SK-MEL-5 (cell line): ENCODE data around the gene FBXL13. TPM values are rescaled to one million over a fixed set of nuclear protein-coding genes. Genes with fewer than 3 reads are reported as not detected.
A peak's percentile ranks its signal among the peaks of the same experiment; 100 is the strongest.
"Not testable (repeated sequence)": the region's sequence is repeated elsewhere in the genome, so short reads cannot be mapped to it uniquely, and the experiment has no call there.

Experiments used
- DNase-seq: peaks from one replicate; pipeline ENCODE4 v3.0.0-alpha.2; 2016; ENCODE audit warnings: low read depth, low spot score
- in situ Hi-C: cut with HindIII; loops from 2 replicates; pipeline ENCODE4 v1.10.0; 2016; ENCODE audit warnings: low sequenced_read_pairs, high pct_unique_total_duplicates, low pct_unique_long_range_greater_than_20kb
- total RNA-seq: library from RNA; depleted of rRNA; stranded (reverse); fragments of >200 nt; shearing (Covaris generic); gene quantifications from 2 replicates; pipeline ENCODE4 v1.2.3, GENCODE V29; 2014

FBXL13 gene
- total RNA-seq, 1 experiment from 2014 or later = 3.2 TPM

- no peak for DNase-seq
- in situ Hi-C loops = no loop called here
Observed at GRCh38 chr7:102994567-102994966, 80.0 kb downstream of the FBXL13 start.

GRCh38 chr7:102993718-102994029 lies 80.9 kb downstream of the FBXL13 start:
- DNase-seq = no peak

GRCh38 chr7:102992938-102993717 lies 81.5 kb downstream of the FBXL13 start:
- in situ Hi-C loops = no loop called here
- no peak for DNase-seq

More at GRCh38 chr7:102993718-102994029, 80.9 kb downstream of the FBXL13 start:
- in situ Hi-C loops = no loop called here

- in situ Hi-C loops = no loop called here
- no peak for DNase-seq
Observed at GRCh38 chr7:102992509-102992937, 82.1 kb downstream of the FBXL13 start.

- DNase-seq = peak; percentile 81
- in situ Hi-C loops = no loop called here
Observed at GRCh38 chr7:102991540-102992214, 82.9 kb downstream of the FBXL13 start.

GRCh38 chr7:102991077-102991539 lies 83.5 kb downstream of the FBXL13 start:
- DNase-seq = peak; percentile 30
- in situ Hi-C loops = no loop called here

- in situ Hi-C loops = no loop called here
- no peak for DNase-seq
Observed at GRCh38 chr7:102990642-102991041, 84.0 kb downstream of the FBXL13 start.

- DNase-seq = no peak
- in situ Hi-C loops = no loop called here
Observed at GRCh38 chr7:102988631-102989560, 85.7 kb downstream of the FBXL13 start.

GRCh38 chr7:102988088-102988487 lies 86.5 kb downstream of the FBXL13 start:
- no peak for DNase-seq
- in situ Hi-C loops = no loop called here

- in situ Hi-C loops = no loop called here
Observed at GRCh38 chr7:102985176-102985783, 89.3 kb downstream of the FBXL13 start.

GRCh38 chr7:102983602-102984001 lies 91.0 kb downstream of the FBXL13 start:
- DNase-seq = peak; percentile 86
- in situ Hi-C loops = no loop called here

More at GRCh38 chr7:102985176-102985783, 89.3 kb downstream of the FBXL13 start:
- DNase-seq = no peak

- DNase-seq = no peak
- in situ Hi-C loops = no loop called here
Observed at GRCh38 chr7:102982235-102982634, 92.4 kb downstream of the FBXL13 start.

GRCh38 chr7:102981451-102981850 lies 93.1 kb downstream of the FBXL13 start:
- in situ Hi-C loops = no loop called here

GRCh38 chr7:102979670-102980069 lies 94.9 kb downstream of the FBXL13 start:
- in situ Hi-C loops = no loop called here
- DNase-seq = no peak

More at GRCh38 chr7:102981451-102981850, 93.1 kb downstream of the FBXL13 start:
- no peak for DNase-seq

- no peak for DNase-seq
- in situ Hi-C loops = no loop called here
Observed at GRCh38 chr7:102978284-102978683, 96.3 kb downstream of the FBXL13 start.

- in situ Hi-C loops, DNase-seq: not testable (repeated sequence)
Observed at GRCh38 chr7:102977586-102977985, 97.0 kb downstream of the FBXL13 start.

GRCh38 chr7:102976493-102976892 lies 98.1 kb downstream of the FBXL13 start:
- in situ Hi-C loops = no loop called here

More at GRCh38 chr7:102976493-102976892, 98.1 kb downstream of the FBXL13 start:
- no peak for DNase-seq
